Endothelial cell of hepatic sinusoid (primary cell): ENCODE data around the gene NAALADL1.

Source experiments
- in situ Hi-C: cut with HindIII; loops from 2 replicates; pipeline ENCODE4 v1.10.0; 2017; ENCODE audit warnings: low sequenced_read_pairs

NAALADL1 gene

DNA sequence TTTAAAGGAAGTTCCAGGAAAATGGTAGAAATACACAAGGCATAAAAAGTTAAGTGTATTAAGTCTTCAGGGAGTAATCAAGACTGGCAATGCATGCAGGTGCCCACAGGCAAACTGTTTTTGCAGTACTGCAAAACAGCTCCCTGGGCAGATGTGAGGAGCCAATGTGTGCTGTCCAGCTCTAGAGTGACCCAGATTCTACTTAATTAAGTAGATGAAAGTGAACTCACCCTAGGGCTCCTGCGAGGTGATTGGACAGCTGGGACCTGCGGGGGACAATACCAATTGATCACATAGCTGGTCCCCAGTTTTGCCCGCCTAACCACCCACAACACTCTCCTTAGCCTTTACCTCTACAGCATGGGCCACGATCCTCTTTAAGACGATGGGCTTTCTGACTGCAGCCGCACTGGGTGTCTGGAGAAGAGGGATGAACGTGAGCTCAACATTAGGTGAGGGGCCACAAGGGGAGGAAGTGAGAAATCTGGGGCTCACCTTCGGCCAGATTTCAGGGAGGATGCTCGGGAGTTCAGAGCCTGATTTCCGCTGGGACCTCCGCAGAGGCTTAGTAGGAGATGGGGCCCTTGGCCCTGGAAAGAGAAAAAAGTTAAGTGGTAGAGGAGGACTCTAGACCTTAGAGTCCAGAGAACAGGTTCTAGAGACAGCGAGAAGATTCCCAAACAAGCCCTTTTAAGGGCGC is 24.9 kb upstream of the NAALADL1 start:
- in situ Hi-C loops = no loop called here

DNA sequence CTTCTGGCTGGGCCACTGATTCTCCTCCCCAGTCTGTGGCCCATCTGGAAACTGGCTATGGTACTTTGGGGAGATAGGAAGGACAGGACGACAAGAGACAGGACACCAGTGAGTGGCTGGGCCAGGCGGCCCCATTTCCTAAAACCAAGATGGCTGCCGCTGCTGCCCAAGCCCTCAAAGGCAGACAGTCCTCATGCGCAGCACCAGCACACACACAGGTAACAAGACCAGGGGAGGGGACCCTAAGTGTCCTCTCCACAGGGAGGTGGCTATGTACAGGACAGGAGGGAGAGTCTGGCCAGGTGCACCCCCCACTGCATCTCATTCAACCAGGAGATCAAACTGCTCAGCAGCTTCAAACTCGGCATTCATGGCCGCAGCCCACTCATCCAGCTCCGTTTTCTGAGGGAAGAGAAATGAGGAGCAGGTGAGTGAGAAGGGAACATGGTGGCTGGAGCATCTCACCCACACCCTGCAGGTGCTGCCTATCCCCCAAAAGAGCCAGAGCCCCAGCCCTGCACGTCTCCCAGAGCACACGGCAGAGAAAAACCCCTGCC is 20.5 kb upstream of the NAALADL1 start:
- in situ Hi-C loops = no loop called here

DNA sequence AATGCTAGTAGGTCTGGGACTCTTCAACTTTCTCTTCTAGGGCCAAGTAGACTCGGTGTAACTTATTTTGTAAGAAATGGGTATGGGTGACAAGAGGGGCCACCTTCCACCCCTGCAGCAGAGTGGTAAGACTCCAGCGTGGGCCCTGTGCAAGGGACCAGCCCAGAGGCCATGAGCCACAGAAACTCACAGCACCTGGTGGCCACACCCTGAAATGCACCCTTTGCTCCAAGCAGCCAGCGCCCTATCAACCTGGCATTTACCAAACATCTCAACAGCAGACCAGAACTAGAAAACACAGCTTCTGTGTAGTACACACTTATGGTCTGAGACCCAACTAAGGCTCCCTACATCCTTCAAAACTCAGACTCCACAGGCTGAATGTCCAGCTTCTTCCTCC is 19.8 kb upstream of the NAALADL1 start:
- in situ Hi-C loops = no loop called here

DNA sequence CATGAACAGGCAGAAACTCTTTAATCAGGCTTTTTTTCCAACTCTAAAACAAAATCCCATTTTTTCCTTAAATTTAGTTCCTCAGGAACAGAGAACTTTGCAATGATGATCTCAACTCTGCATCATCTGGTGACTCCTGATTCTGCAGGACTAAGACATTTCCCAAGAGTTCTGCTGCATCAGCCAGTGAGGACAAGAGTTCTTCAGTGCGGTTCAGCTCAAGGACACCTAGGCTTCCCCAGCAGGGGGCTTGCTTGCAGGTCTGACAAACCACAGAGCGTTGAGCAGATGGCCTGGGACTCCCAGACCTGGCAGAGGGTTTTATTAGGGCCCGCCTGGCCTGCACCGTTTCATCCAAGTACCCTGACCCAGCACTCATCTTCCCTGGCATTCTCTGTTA is 19.1 kb upstream of the NAALADL1 start:
- in situ Hi-C loops = no loop called here

DNA sequence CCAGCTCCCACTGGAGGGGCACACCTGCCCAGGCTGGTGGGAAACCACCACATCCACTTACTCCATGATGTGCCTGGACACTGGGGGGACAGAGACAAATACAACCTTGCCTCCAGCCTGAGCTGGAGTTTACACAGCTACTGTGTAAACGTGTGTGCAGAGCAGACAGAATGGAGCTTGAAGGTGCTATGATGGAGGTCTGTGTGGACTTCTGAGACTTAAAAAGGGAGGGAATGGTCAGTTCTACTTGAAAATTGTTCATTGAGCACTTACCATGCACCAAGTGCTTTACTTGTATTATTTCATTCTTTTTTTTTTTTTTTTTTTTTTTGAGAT is 14.2 kb upstream of the NAALADL1 start:
- in situ Hi-C loops = no loop called here

DNA sequence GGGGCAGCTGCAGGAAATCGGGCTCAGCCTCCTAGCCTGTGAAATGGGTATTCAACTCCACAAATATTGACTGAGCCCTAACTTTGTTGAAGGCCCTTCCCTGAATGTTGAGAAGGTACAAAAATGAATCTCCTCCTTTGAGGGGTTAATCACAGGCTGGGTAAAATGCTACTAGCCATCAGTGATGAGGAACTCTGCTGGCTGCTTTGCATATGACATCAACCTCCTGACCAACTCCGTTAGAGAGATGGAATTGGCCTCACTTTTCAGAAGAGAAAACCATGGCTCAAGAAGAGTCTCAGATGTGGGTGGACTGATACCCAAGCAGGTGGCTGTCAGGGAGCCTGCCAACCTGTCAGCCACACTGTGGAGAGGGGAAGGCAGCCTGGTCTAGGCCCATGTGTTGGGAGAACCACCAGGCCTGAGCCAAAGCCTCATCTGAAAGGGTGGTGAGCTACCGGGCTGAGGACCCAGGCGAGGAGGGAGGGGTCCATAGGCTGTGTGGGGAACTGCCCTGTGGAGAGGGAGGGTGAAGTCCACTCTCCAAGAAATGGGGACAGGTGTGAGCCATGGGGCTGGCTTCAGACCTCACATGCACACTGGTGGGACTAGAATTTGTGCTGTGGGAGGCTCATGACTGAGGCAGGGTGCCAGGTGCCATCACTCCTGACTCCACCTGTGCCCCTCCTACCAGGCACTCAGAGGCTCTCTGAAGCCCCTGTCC is 13.7 kb upstream of the NAALADL1 start:
- in situ Hi-C loops = no loop called here

DNA sequence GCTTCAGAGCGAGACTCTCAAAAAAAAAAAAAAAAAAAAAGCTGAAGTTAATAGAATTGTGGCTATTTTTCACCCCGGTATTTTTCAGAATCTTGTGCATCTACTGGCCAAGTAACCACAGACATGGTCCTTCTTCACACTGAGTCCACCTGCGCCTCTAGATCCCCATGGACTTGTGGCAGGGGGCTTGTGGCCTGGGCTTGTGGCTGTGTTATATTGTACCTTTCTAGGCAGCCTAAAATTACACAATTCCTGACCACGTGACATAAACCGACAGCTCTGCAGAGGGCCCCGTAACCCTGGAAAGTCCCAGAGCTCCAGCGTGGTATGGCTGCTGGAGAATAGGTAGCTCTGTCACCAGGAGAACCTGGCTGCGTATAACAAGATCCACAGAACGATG is 10.9 kb upstream of the NAALADL1 start:
- in situ Hi-C loops = no loop called here

DNA sequence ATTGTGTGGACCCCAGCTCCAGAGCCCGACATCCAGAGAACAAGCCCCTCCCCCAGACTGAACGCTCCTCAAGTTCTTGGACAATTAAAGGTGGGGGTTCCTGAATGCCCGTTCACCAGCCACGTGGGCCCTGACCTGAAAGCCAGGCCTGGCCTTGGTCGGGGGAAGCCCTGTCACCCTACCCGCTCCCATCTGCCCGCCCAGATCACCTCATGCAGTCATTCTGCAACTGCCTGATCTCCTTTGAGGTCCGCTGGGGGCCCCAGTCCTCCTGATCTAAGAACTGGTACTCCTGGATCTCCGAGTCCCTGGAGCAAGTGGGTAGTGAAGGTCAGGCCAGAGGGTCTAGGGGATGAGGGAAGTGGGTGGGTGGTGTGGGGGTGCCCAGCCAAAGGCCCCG is 9.1 kb upstream of the NAALADL1 start:
- in situ Hi-C loops = no loop called here

DNA sequence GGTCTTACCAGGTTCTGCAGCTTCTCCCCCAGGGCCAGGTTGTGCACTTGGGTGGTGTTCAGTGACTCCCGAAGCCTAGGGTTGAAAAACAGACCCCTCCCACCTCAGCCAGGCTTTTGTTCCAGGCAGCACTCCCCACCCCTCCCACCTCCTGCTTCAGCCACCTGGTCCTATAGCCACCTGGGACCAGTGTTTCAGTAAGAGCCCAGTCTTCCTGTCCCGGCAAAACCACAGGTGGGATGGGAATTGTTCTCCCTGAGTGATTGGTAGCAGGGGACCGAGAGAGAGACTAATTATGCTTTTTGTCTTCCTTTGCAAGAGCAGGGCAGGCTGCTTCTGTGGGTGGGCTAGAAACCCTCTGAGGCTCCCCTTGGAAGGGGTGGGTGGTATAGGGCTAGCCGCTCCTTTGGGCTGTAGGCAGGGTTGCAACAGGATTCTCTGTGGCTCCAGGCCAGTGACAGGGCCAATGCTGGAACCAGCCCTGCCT is 8.5 kb upstream of the NAALADL1 start:
- in situ Hi-C loops = no loop called here

DNA sequence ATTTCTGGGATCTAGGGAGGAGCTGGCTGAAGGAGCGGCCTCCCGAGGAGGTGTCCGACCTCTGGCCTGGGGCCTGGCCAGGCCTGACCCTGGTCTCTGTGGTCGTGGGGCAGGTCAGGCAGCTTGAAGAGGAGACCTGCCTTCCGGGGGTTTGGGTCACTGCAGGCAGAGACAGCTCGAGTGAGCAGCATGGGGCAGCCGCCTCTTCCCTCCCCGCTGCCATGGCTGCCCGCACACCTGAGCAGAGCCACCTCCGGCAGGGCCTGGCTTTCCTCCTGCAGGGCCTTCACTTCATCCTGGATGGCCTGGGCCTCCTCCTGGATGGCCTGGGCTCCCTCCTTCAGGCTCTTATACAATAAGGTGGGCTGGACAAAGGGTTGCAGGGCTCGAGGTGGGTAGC is 8.0 kb upstream of the NAALADL1 start:
- in situ Hi-C loops = no loop called here

DNA sequence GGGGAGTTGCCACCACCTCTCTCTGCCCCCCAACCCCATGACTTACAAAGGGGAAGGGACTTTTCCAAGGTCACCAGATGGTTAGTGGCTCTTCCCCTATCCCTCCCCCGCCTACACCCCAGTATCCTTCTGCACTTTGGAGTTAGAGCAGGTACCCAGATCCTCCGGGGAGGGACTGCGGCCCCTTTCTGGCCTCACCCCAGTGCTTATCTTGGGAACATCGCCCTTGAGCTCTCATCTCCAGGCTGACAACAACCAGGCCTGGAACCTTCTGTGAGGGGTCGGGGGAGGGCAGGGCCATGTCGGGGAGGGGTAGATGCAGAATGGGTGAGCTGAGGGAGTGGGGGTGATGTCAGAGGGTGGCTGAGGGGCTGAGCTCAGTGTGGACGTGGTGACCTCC is 7.5 kb upstream of the NAALADL1 start:
- in situ Hi-C loops = no loop called here

DNA sequence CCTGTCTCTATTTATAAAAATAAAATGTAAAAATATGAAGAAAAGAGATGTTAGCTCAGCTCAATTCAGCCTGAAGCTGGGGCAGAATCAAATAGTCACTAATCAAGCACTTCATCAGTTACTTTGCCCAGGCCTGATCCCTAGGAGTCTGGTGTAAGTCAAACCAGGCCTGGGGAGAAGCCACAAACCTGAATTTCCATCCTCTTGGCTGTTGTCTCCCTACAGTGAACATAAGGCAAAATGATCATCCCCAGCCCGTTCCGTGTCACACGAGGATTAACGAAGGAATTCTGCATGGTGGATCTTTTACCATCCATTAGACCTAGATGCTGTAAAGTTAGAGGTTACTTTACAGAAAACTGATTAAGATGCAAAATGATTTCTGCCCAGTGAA is 6.5 kb upstream of the NAALADL1 start:
- in situ Hi-C loops = no loop called here

DNA sequence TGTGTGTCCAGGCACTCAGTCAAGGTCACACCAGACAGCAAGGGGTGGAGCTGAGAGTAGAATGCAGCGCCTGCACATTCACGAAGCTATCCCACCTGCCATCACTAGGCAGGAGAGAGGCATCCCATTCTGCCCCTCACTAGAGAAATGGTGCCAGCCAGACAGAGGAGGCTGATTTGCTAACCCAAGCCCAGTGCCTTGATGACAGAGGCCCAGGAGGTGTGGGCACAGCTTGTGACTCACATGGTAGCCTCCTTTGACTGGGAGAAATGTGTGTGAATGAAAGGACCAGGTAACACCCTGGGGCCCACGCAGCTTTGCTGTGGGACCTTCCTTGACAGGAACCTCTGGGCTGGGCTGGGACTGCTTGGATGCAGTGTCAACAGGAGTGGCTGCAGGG is 5.2 kb upstream of the NAALADL1 start:
- in situ Hi-C loops = no loop called here

DNA sequence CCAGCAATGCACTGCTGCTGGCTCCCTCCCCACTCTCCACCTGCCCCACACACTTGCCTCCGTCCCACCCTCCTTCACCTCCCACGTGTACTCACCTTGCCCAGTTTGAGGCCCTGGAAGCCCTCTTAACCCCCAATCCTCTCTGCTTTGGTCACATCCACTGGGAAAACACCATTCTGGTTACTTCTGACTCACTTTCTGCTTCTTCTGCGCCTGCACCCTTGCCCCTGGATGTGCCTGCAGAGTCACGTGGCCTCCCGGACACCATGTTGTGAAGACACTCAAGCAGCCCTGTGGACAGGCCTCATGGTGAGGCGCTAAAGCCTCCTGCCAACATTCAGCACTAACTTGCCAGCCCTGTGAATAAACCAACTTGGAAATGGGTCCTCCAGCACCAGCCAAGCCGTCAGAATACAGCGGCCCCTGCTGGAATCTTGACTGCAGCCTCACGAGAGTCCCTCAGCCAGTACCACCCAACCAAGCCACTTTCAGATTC is 2.6 kb upstream of the NAALADL1 start:
- in situ Hi-C loops = no loop called here

DNA sequence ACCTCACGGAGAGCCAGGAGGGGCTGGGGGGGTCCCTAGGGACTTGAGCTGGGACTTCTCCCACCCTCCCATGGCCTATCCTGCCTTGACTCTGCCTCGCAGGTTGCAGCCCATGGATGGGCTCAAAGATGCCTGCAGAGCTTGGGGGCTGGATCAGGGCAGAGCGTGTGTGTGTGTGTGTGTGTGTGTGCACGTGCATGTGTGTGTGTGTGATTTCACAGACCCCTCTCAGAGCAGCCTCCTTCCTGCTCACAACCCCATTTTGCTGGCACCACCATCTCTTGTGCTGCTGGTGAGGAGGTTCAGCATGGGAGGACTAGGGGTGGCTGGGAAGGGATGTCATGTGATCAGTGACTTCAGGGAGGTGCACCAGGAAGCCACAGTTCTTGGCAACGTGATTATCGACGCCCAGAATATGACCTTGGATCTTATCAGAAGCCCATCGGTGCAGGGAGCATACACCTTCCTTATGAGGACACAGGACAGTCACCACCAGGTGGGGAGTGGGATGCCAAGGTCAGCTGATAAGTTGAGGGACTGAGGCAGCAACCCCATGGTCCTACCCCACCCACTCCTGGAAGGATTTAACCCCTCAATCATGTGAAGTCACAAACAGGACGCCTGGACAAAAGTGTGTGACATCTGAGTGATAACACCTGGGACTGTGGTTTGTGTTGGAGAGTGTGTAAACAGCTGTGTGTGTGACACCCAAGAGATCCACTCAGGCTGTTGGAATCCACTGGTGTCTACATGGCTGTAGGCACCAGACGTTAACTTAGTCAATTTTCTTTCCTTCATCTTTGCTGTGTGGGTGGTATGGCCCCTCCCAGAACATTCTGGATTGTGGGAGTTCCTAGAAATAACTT is 1.8 kb upstream of the NAALADL1 start:
- in situ Hi-C loops = no loop called here

DNA sequence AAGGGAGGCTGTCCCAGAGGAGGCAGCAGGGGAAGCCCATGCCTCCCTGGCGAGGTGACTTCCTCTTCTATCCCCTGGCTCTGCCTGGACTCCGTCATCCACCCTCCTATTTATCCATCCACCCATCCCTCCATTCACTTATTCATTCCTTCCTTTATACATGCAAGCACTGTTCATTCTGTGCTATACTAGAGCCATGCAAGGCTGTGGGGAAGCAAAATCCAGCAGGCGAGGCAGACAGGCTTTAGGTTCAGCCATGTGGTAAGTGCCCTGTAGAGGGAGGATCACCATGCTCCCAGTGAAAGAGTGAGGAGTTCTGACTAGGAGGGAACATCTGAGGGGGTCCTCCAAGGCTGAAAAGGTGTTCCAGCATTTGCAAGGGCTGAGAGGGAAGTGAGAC is 1.2 kb upstream of the NAALADL1 start:
- in situ Hi-C loops = no loop called here

DNA sequence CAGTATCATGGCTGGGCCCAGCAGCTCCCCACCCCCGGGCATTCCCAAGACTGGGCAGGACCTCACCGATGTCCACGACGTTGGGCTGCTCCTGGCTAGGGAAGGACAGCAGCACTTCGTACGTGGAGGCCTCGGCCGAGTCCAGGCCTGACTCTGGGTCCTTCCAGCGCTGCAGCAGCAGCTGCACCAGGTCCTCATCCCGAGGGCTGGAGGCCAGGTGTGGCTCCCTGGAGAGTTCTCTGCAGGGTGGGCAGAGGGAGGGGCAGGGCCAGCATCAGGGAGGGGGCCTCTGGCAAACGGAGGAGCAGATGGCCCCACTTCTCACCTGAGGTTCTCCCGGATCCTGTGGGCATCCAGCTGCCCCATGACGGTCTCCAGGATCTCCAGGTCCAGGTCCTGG is 341 bp downstream of the NAALADL1 start:
- in situ Hi-C loops = no loop called here

DNA sequence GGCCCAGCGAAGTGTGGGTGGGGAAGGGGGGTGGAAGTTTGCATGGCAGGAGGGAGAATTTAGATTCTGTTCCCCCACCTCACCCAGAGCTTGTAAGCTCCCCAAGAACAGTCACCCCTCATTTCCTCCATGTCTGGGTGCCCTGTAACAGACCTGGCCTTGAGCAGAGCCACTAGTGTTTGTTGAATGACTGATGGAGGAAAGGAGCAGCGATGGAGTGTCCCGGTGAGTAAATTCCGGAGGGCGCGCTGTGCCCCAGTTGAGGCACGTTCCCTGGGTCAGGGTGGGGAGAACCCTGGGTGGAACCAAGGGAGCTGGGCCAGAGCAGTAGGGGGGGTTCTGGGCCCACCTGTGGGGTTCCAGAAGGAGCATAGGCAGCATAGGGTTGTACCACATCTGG is 827 bp downstream of the NAALADL1 start:
- in situ Hi-C loops = no loop called here

DNA sequence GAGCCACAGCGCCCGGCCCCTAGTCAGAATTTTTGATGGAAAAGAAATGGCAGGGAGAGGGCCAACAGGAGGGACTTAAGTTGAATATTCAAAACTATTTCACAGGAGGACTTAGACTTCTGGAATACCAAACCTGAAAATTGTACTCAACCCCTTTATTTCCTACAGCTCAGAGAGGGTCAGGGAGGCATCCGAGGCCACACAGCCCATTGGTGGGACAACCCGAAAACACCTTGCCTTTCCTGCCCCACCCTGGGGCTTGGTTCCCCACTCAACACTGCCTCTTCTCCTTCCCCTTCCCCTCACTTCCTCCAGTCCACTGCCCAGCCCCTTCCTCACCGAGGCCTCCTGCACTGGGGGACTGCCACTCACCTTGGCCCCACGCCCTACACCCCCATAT is 1.4 kb downstream of the NAALADL1 start:
- in situ Hi-C loops = no loop called here

DNA sequence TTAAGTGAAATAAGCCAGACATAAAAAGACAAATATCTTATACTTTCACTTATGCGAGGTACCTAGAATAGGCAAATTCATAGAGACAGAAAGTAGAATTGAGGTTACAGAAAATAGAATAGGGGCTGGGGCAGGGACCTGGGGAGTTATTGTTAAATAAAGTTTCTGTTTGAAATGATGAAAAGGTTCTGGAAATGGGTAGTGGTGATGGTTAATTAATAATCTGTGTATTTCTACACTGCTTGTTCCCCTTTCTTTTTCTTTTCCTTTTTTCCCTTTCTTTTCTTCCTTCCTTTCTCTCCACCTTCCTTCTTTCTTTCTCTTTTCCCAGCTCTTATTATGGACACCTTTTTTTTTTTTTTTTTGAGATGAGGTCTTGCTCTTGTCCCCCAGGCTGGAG is 2.8 kb downstream of the NAALADL1 start:
- in situ Hi-C loops = no loop called here

DNA sequence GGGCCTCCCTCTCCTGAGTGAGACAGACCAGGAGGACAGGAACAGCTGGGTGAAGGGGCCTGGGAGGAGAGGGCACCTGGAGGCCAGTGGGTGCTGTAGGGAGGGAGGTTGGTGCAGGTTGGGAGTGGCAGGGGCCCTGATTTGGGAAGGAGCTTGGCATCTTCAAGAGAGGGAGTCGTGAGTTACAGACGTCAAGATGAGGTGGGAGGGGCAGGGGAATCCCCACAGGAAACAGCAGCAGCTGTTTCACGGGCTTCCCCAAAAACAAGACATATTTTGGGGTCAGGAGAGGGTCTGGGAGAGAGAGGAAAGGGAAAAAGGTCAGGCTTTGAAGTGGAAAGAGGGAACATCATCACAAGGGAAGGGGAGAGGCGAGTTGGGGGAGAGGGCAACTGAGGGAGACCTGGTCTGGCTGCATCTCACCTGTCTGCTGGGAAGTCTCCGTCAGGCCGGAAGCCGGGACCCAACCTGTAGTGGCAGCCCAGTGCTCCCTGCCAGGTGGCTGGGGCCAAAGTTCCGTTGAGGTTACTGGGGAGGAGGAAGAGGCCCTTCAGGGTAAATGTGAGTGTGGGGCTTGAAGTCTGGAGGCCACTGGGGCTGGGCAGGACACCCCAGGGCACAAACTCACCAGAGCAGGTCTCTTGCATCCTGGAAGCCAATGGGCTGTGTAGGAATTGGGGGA is 4.4 kb downstream of the NAALADL1 start:
- in situ Hi-C loops = no loop called here
